Measurements from ENCODE around the gene STRADB. TPM values are rescaled to one million over a fixed set of nuclear protein-coding genes. Genes with fewer than 3 reads are reported as not detected.
"Not testable (repeated sequence)": the region's sequence is repeated elsewhere in the genome, so short reads cannot be mapped to it uniquely, and the experiment has no call there.

STRADB gene
- total and polyA plus RNA-seq, 8 donors: 8.1 to 19.1 (median 11.7) TPM

DNA sequence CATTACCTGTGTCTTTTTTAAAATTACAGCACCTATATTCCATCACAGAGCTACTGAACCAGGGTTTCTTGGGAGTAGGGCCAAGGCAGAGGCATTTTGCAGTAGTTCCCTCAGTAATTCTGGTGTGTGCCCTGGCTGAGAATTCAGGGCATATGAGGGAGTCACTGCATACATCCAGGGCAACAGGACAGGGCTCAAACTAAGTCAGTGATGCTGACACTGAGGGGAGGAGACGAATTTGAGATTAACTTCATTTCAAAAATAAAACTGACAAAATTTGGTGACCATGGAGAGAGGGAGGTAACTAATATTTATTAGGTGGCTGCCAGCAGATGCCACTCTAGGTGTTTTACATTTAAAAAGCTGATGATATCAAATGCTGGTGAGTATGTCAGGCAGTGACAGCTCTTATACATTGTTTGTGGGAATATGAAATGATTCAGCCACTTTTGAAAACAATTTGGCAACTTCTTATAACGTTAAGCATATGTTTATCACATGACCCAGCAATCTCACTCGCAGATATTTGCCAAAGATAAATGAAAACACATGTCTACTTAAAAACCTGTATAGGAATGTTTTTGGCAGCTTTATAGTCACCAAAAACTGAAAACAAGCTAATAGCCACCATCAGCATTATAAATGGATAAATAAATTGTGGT is 20.3 kb downstream of the STRADB start:
- H3K27ac ChIP-seq: no peak overlapping the region
- H3K9me3 ChIP-seq: no peaks in the 10 kb centered on the region
- no peak overlapping the region for H3K4me3 ChIP-seq
- ATAC-seq (no peak), FAIRE-seq (no peak), DNase-seq (no peak)
- TF ChIP-seq, protein P1, sequence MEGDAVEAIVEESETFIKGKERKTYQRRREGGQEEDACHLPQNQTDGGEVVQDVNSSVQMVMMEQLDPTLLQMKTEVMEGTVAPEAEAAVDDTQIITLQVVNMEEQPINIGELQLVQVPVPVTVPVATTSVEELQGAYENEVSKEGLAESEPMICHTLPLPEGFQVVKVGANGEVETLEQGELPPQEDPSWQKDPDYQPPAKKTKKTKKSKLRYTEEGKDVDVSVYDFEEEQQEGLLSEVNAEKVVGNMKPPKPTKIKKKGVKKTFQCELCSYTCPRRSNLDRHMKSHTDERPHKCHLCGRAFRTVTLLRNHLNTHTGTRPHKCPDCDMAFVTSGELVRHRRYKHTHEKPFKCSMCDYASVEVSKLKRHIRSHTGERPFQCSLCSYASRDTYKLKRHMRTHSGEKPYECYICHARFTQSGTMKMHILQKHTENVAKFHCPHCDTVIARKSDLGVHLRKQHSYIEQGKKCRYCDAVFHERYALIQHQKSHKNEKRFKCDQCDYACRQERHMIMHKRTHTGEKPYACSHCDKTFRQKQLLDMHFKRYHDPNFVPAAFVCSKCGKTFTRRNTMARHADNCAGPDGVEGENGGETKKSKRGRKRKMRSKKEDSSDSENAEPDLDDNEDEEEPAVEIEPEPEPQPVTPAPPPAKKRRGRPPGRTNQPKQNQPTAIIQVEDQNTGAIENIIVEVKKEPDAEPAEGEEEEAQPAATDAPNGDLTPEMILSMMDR (IDR thresholded peaks at IDR 0.05): no peak
- peaks cover 0 to 29% (median 7%) of the 10 kb centered on the region in 3 donors for H3K36me3 ChIP-seq
- no peaks in the 10 kb centered on the region for H3K27me3 ChIP-seq
- H3K4me1 ChIP-seq: peaks cover 0 to 6% (median 0%) of the 10 kb centered on the region in 3 donors
- intact Hi-C loops (cut with DNase I): no loop called here
- 64 to 67% methylated on average over 3 of the region's 3 CpGs for WGBS, 2 donors

DNA sequence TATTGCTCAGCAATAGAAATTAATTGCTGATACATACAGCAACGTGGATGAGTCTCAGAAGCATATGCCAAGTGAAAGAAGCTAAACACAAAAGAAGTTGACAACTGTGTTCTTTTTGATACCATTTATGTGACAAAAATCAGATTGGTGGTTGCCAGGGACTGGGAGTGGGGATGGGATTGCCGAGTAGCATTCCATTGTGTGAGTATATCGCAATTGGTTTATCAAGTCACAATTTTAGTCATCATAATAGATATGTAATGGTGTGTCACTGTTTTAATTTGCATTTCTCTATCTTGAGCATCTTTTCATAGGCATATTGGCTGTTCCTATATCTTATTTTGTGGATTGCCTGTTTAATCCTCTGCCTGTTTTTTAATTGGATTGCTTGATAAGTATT is 20.9 kb downstream of the STRADB start:
- H3K4me1 ChIP-seq: peaks cover 0 to 4% (median 0%) of the 10 kb centered on the region in 3 donors
- no peak for ATAC-seq
- H3K9me3 ChIP-seq: no peaks in the 10 kb centered on the region
- intact Hi-C loops (cut with DNase I): no loop called here
- H3K36me3 ChIP-seq: peaks cover 0 to 29% (median 7%) of the 10 kb centered on the region in 3 donors
- no peak for FAIRE-seq
- DNase-seq: no peak
- WGBS, 2 donors: 85 to 92% methylated on average over 3 of the region's 3 CpGs
- H3K4me3 ChIP-seq: no peak overlapping the region
- TF ChIP-seq, protein P1 (IDR thresholded peaks at IDR 0.05): no peak
- no peak overlapping the region for H3K27ac ChIP-seq
- no peaks in the 10 kb centered on the region for H3K27me3 ChIP-seq

DNA sequence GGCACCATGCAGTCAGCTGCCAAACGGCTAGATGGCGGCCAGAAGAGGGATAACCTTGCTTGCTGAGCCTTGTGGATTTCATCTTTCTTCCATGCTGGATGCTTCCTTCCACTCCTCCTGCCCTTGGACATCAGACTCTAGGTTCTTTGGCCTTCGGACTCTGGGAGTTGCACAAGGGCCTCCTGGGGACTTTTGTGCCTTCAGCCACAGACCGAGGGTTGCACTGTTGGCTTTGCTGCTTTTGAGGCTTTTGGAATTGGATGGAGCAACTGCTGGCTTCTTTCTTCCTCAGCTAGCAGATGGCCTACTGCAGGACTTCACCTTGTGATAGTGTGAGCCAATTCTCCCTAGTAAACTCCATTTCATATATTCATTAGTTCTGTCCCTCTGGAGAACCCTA is 31.0 kb downstream of the STRADB start:
- Histone ChIP-seq H3K36me3 (peaks cover 0 to 11% (median 0%) of the 10 kb centered on the region in 3 donors), H3K4me1 (no peaks in the 10 kb centered on the region), H3K4me3 (no peak overlapping the region), H3K27ac (no peak overlapping the region), H3K27me3 (no peaks in the 10 kb centered on the region), H3K9me3 (no peaks in the 10 kb centered on the region)
- WGBS, 2 donors: 93 to 94% methylated on average over 4 of the region's 4 CpGs
- no peak for DNase-seq
- no peak for ATAC-seq
- no peak for FAIRE-seq
- TF ChIP-seq, protein P1 (IDR thresholded peaks at IDR 0.05): no peak
- intact Hi-C loops (cut with DNase I): no loop called here

DNA sequence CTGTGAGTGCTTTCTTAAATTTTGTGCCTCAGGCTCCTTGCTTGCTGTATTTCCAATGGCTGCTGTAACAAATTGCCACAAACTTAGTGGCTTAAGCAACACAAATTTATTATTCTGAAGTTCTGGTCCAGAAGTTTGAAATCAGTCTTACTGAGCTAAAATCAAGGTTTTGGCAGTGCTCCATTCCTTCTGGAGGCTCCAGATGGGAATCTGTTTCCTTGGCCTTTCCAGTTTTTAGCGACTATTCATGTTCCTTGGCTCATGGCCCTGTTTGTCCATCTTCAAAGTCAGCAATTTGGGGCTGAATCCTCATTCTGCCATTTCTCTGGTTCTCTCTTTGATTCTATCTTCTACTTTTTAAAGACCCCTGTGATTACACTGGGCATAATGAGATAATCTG is 31.8 kb downstream of the STRADB start:
- DNase-seq (no peak), ATAC-seq (no peak), FAIRE-seq (no peak)
- Histone ChIP-seq H3K9me3 (no peaks in the 10 kb centered on the region), H3K27ac (no peak overlapping the region), H3K36me3 (peaks cover 0 to 5% (median 0%) of the 10 kb centered on the region in 3 donors), H3K4me1 (no peaks in the 10 kb centered on the region), H3K4me3 (no peak overlapping the region), H3K27me3 (no peaks in the 10 kb centered on the region)
- intact Hi-C loops (cut with DNase I): no loop called here
- TF ChIP-seq, protein P1 (IDR thresholded peaks at IDR 0.05): no peak
- WGBS, 2 donors: 41 to 53% methylated on average over 1 of the region's 1 CpG

DNA sequence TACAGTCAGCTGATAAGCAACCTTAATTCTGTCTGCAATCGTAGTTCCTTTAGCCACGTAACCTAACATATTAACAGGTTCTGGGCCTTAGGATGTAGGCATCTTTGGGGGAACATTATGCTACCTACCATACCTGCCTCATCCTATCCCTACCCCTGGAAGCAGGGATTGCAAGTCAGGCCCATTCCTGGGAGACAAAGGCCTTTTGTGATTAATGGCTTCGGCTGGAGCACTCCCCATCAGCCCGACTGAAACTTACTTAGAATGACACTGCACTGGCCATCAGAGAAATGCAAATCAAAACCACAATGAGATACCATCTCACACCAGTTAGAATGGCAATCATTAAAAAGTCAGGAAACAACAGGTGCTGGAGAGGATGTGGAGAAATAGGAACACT is 32.2 kb downstream of the STRADB start:
- H3K27ac ChIP-seq; H3K27me3 ChIP-seq; FAIRE-seq; ATAC-seq; H3K4me1 ChIP-seq; H3K4me3 ChIP-seq; DNase-seq; intact Hi-C loops (cut with DNase I); H3K9me3 ChIP-seq; H3K36me3 ChIP-seq: not testable (repeated sequence)
- 83 to 90% methylated on average over 4 of the region's 4 CpGs for WGBS, 2 donors
